ENCODE data around the gene PPP3CA.

GRCh38 chr4:101101072-101101471 is 246.3 kb downstream of the PPP3CA start:
- TF ChIP-seq POLR2A (IDR thresholded peaks at IDR 0.05), result no peak
- no peak for TF ChIP-seq CTCF (IDR thresholded peaks at IDR 0.05)
